Ramos (cell line): Measurements from ENCODE around the gene DEUP1.

Experiments
- in situ Hi-C: fragments of 300-500 bp; cut with MboI; formaldehyde crosslinking; loops from one replicate; pipeline ENCODE4 v1.14.3; 2022; ENCODE audit warnings: low sequenced_read_pairs; ENCODE audit not compliant: unreplicated experiment

Gene DEUP1

DNA sequence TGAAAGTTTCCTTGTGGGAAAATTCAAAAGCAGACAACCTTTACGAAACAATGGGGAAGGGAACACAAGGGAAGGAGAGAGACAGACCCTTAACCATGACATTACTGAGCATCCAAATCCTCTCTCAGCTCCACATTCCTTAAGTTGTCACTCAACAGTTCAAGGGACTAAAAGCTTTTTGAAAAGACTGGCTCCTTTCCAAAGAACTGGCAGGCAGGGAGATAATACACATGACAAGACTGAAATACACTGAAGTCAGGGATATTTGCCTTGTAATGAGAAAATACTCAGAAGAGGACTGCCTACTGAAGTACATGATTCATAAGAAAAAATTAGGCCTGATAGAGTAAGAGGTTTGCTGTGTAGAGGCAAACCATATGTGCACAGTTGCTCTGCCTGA is 143.6 kb downstream of the DEUP1 start:
- in situ Hi-C loops, result no loop called here

DNA sequence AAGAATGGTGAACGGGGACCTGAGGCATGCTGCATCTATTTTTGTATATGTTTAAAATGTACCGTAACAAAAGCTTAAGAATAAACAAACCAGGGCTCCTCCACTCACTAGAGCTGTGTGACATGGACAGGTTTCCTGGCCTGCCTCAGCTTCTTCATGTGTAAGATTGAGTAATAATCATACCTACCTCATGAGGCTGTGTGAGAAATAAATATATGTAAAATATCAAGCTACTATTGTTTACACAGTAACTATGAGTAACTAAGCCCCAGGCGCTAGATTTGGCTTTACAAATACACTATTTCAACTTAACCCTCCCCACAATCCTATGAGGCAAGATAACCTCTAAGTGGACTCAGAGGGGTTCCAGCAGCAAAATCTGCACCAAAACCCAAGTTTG is 146.3 kb downstream of the DEUP1 start:
- in situ Hi-C loops, result no loop called here

DNA sequence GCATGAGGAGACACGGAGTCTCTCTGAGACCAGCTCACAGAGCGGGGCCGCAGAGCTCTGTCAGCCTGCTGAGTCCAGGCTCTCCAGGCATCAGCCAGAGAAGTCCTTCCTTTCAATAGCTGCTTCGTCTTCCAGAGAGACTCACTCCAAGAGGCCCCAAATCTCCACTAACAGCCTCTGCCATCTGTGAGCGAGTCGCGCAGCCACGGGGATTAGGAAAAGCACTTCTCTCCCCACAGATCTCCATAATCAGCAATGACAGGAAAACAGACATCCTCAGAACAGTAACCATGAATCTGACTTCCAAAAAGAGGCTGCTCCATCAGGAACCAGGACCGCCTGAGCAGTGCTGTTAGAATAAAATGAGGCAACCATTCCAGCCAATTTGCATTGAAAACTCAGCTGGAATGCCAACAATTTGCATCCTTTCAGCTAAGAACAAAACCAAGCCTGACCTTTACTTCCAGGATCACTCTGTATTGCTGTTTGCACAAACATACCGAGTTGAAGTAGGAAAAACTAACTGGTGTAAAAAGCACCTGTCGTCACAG is 147.2 kb downstream of the DEUP1 start:
- in situ Hi-C loops, result no loop called here

DNA sequence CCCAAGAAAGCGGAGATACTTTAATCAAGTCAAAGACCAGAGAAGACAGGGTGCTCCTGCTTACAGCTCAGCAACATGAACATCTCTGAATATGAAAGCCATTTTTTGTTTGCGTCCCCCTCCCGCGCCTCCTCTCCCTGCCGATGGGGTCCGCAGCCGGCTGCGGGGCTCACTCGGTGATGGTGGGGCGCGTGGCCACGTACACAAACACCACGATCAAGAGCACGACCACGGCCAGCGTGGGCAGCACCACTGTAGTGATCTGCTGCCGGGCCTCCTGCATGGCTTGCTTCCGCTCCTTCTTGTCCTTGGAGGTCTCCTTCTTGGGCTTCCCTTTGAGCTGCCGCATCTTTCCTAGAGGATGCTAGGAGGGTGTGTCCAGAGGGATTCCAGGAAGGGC is 148.3 kb downstream of the DEUP1 start:
- in situ Hi-C loops, result no loop called here

DNA sequence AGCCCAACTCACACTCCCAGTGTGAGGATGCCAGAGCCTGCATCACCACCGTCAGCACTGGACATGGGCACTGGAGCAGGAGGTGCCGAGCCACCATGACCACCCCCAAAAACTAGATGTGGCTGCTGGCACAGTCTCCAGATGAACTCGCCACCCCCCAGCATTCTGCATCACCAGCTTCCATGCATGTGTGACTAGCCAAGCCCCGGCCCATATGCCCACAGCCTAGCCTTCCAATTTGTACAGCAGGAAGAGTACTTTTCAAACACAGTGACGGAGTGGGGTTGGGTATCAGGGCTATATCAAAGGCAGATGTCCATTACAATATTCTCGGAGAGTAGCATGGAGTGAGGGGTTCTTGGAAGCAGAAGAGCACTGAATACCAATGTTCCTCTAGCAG is 149.7 kb downstream of the DEUP1 start:
- in situ Hi-C loops, result no loop called here

DNA sequence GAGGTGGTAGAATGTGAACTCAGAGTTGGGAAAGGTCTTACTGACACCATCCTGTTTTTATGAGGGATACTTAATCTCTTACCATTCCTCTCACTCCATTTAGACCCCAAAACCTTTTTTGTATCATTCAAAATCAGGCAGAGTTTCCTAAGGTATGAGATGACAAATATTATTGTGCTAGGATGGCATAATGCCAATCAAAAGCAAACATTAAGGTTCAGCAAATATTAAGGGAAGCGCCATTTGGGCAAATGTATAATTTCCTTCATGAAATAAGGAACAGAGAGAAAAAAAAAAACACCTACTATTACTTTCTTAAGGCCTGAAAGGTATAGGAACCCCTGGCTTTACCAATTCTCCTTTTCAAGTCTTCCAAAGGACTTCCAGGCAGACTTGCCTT is 150.2 kb downstream of the DEUP1 start:
- in situ Hi-C loops, result no loop called here

DNA sequence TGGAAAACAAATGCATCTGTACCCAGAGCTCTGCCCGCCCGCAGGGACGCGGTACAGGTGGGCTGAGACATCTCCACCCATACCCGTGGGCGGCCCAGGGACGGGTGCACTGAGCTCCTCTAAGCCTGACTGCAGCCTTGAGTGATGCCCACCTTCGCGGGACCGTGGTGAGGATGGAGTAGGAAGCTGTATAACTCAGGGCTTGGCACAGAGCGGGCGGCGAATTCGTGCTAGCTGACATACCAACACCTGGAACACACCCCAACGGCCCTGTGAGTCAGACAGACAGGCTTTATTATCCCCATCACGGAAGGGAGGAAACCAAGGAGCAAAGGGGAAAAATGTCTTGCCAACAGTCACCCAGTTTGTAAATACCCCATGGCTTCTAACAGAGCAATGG is 150.7 kb downstream of the DEUP1 start:
- in situ Hi-C loops, result no loop called here

DNA sequence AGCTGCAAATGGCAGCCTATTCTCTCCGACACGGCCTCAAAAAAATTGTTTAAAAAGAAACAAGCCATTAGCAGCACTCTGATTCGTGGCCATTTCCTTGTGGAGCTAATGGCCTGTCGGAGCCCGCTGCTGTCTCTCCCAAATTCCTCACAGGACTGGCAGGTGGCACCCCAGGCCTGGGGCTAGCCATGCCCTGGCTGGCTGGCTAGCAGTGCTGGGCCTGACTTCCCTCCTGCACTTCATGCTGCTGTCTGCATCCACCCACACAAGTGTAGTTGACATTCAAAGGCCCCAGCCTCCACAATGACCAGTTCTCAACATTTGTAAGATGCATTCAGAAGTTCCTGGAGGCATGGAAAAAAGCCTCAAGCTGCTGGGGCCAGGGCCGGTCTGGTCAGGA is 151.2 kb downstream of the DEUP1 start:
- in situ Hi-C loops, result no loop called here

DNA sequence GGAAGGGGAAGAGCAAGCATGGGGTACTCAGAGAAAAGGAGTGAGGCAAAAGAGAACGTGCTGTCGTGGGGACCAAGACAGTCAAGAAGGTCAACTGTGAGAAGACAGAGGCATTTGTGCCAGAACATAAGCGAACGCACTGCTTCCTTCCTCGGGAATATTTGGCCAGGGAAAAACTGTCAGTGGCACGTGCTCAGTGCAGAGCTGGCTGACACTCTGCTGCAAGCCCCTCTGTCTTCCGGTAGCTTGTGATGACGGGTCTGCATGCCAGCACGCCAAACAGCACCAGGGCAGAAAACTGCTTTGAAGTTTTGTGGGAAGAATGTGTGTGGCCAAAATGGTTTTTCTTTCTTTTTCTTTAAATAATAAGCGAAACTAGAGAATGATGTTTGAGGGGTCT is 152.0 kb downstream of the DEUP1 start:
- in situ Hi-C loops, result no loop called here

DNA sequence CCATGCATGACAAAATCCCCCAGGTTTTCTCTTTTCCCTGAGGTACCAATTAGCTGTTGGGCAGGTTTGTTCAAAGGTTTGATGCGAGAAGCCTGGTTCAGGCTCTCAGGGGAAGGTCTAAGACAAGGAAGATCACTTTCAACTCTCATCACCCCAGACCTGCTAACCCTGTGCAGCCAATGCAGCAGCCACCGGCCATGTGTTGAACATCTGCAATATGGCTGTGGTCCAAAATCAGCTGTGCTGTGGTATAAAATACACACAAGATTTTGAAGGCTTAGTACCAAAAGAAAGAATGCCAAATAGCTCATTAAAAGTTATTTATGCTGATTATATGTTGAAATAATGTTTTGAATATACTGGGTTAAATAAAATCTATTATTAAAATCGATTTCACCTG is 154.2 kb downstream of the DEUP1 start:
- in situ Hi-C loops, result no loop called here

DNA sequence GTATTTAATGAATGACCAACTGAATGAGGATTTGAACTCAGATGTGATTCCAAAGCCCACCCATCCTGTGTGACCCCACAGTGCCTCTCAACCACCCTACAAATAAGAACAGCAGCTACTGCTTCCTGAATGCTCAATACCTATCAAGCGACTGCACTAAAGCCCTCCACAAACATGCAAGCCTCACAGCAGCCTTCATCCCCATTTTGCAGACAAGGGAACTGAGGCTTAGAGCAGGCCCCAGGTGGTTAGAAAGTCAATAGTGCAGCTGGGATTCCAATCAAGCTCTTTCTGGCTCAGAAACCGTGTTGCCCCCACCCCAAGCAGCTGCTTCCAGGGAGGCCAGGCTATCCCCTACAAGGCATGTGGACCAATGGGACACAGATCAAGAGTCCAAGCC is 155.4 kb downstream of the DEUP1 start:
- in situ Hi-C loops, result no loop called here

DNA sequence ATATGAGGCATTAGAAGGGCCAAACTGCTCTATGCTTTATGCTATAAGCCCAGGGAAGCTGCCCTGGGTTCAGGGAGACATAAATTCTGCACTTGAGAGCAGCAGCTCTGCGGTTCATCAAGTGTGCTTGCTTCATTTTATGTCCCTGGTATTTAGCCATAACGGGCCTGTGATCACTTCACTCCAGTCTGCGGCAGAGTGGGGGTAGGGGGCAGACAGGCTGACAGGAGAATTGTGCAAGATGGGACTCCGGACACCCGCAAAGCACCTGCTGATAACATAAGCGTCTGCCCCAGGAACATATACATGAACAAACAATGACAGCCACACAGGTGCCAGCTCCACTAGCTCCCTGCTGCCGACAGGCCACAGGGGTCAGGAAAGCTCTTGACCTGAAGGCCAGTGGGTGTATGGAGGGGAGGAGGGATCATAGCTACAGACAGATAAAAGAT is 156.5 kb downstream of the DEUP1 start:
- in situ Hi-C loops, result no loop called here
